ENCODE measurements around the gene AKT1S1. TPM values are rescaled to one million over a fixed set of nuclear protein-coding genes. Genes with fewer than 3 reads are reported as not detected.

AKT1S1 gene
- total RNA-seq, 1 donor from 2014 or later: 48.2 TPM

DNA sequence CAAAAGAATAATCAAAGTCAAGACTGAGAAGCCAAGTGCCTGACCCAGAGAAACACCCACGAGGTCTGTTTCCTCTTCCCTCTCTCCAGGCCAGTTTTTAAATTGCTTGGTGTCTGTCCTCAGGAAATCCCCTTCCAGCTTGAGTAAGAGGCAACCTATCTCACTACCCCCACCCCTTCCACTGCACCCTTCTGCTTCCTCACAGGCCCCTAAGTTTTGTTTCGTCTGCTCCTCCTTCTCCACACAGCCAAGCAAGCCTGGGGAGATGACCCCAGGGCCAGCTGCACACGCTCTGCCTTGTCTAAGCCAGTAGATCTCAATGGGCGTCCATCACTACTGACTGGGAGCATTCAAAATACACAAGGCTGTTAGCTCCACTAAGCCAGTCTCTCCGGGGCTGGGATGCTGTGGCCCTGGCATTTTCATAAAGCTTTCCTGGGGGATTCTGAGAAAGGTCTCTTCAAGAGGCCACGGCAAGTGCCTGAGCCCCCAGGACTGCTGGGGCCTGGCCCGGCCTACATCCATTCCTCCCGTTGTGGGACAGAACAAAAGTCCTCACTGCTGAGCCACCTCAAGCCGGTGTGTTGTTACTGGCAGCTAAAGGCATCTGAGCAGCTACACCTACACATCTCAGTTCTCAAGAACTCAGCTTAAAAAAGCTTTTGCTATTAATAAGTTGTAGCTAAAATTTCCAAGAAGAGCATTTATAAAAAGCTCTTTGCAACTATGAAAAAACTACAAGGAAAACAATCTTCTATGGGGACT lies 34.4 kb upstream of the AKT1S1 start:
- Mint-ChIP-seq H3K4me3 (ENCODE audit: unreplicated experiment) (peak overlapping the region; percentile 56), H3K4me1 (ENCODE audit: unreplicated experiment) (peaks cover 19% of the 10 kb centered on the region), H3K9me3 (ENCODE audit: unreplicated experiment) (no peaks in the 10 kb centered on the region), H3K27me3 (ENCODE audit: unreplicated experiment) (peaks cover 19% of the 10 kb centered on the region), H3K36me3 (ENCODE audit: low read depth, unreplicated experiment) (peaks cover 48% of the 10 kb centered on the region), H3K27ac (ENCODE audit: unreplicated experiment) (peak overlapping the region; percentile 84)
- DNase-seq (ENCODE audit: low spot score): no peak
- TF ChIP-seq, protein P1, sequence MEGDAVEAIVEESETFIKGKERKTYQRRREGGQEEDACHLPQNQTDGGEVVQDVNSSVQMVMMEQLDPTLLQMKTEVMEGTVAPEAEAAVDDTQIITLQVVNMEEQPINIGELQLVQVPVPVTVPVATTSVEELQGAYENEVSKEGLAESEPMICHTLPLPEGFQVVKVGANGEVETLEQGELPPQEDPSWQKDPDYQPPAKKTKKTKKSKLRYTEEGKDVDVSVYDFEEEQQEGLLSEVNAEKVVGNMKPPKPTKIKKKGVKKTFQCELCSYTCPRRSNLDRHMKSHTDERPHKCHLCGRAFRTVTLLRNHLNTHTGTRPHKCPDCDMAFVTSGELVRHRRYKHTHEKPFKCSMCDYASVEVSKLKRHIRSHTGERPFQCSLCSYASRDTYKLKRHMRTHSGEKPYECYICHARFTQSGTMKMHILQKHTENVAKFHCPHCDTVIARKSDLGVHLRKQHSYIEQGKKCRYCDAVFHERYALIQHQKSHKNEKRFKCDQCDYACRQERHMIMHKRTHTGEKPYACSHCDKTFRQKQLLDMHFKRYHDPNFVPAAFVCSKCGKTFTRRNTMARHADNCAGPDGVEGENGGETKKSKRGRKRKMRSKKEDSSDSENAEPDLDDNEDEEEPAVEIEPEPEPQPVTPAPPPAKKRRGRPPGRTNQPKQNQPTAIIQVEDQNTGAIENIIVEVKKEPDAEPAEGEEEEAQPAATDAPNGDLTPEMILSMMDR (IDR thresholded peaks at IDR 0.05; ENCODE audit: unreplicated experiment): no peak

DNA sequence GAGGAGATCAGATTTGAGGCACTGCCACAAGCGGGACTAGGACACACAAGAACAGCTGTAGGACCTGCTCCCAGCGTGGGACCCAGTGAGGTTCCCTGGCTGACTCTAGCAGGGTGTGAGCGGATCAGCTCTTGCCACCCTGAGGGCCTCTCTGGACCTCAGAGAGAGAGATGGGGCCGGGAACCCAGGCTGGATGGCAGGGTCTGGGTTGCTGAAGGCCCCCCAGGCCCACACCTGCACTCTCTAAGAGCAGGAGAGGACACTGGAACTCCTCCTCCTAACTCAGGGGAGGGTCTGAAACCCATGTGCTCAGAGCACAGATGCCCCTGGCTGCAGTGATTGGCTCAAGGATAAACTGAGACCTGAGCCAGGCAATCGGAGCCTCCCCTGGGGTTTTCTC lies 33.0 kb upstream of the AKT1S1 start:
- Mint-ChIP-seq H3K27ac (ENCODE audit: unreplicated experiment) (no peak overlapping the region), H3K9me3 (ENCODE audit: unreplicated experiment) (no peaks in the 10 kb centered on the region), H3K4me1 (ENCODE audit: unreplicated experiment) (peaks cover 16% of the 10 kb centered on the region), H3K4me3 (ENCODE audit: unreplicated experiment) (no peak overlapping the region), H3K27me3 (ENCODE audit: unreplicated experiment) (peaks cover 18% of the 10 kb centered on the region), H3K36me3 (ENCODE audit: low read depth, unreplicated experiment) (peaks cover 42% of the 10 kb centered on the region)
- TF ChIP-seq, protein P1 (IDR thresholded peaks at IDR 0.05; ENCODE audit: unreplicated experiment): no peak
- DNase-seq (ENCODE audit: low spot score): no peak

DNA sequence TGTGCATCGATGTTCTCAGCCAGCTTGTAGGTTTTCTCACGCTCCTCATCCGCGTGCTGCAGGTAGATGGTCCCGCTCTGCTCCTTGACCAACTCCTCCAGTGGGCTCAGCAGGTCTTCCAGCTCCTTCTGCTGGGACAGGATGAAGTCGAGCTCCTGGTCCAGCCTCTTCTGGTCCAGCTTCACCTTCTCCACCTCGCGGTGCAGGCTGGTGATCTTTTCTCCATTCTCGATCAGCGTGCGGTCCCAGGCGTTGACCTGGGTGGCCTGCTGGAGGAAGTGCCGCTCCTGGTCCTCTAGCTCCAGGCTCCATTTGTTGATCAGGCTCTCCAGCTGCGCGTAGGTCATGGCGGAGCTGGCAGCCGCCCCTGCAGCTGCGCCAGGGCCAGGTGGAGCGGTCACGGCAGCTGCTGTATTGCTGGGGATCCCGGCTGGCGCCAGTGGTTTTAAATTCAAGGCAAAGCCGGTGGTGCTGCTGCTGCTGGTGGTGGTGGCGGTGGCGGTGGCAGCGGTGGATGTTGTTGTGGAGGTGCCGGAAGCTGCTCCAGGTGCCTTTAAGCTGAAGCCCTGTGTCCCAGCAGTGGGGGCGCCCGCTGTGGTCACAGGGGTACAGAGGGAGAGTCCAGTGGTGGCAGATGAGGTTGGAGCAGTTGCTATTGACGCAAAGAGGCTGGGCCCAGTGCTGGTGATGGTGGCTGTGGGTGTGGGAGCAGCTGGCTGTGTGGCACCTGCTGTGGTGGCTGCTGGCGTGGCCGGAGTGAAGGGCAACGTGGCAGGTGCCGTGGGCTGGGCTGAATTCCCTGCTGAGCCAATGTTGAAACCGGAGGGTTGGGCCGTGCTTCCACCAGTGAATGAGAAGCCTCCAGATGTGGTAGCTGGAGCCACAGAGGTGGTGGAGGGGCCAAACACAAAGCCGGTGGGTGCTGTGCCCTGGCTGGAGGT lies 31.6 kb upstream of the AKT1S1 start:
- peaks cover 32% of the 10 kb centered on the region for H3K36me3 Mint-ChIP-seq (ENCODE audit: low read depth, unreplicated experiment)
- peaks cover 15% of the 10 kb centered on the region for H3K27me3 Mint-ChIP-seq (ENCODE audit: unreplicated experiment)
- peaks cover 16% of the 10 kb centered on the region for H3K4me1 Mint-ChIP-seq (ENCODE audit: unreplicated experiment)
- H3K9me3 Mint-ChIP-seq (ENCODE audit: unreplicated experiment): no peaks in the 10 kb centered on the region
- no peak overlapping the region for H3K27ac Mint-ChIP-seq (ENCODE audit: unreplicated experiment)
- TF ChIP-seq, protein P1 (IDR thresholded peaks at IDR 0.05; ENCODE audit: unreplicated experiment): no peak
- no peak for DNase-seq (ENCODE audit: low spot score)
- no peak overlapping the region for H3K4me3 Mint-ChIP-seq (ENCODE audit: unreplicated experiment)

GRCh38 chr19:49907745-49908446 lies 30.7 kb upstream of the AKT1S1 start:
- Mint-ChIP-seq H3K9me3 (ENCODE audit: unreplicated experiment) (no peaks in the 10 kb centered on the region), H3K4me3 (ENCODE audit: unreplicated experiment) (peak overlapping the region; percentile 37), H3K27ac (ENCODE audit: unreplicated experiment) (no peak overlapping the region), H3K4me1 (ENCODE audit: unreplicated experiment) (peaks cover 16% of the 10 kb centered on the region), H3K27me3 (ENCODE audit: unreplicated experiment) (peaks cover 13% of the 10 kb centered on the region), H3K36me3 (ENCODE audit: low read depth, unreplicated experiment) (peaks cover 25% of the 10 kb centered on the region)
- TF ChIP-seq, protein P1 (IDR thresholded peaks at IDR 0.05; ENCODE audit: unreplicated experiment): no peak
- no peak for DNase-seq (ENCODE audit: low spot score)
